Measurements from ENCODE around the gene GHRHR.
A peak's percentile ranks its signal among the peaks of the same experiment; 100 is the strongest.

The GHRHR gene

GRCh38 chr7:30929686-30930085 is 34.1 kb upstream of the GHRHR start:
- no peak for DNase-seq

DNA sequence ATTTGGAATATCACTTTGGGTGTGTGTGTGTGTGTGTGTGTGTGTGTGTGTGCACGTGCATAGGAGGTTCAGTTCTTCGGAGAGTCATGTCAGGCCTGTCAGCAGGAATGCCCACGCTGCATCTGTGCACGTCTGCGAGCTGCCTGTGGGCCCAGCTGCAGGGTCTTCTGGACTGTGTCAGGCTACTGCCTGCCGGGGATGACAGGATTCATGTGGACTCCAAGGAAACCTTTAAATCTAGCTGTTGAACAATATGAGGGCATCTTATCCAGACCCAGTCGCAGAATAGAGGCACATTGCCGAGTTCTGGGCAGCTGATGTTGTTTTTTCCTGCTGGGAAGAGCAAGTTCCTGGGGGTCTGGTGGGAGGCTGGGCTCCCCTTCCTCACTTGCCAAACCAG is 33.1 kb upstream of the GHRHR start:
- no peak for DNase-seq

GRCh38 chr7:30931161-30931928 is 32.4 kb upstream of the GHRHR start:
- no peak for DNase-seq

DNA sequence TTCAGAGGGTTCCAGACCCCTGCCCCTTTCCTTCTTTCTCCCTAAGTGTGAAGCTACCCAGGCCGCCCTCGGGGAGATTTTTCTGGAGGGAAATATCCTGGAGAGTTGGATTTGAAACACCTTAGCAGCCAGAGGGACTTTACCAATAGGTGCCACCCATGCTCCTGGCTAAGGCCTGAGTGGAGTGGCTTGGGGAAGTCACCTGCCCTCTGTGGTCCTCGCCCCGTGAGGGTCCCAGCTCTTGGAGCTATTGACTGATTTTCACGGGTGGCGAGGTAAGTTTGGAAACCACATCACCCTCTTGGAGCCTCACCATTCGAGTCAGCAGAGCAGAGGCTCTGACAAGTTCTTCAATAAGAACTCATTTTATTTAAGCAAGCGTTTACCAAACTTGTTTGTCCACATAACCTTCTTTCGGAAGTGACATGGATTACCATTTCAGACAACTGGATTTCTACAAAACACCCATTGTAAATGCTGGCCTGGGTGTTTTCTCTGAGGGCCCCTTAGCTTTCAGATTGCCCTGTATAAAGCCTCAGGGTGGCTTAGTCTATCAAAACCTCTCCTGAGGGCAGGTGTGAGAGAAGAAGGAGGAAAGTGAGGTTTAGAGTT is 31.7 kb upstream of the GHRHR start:
- no peak for DNase-seq

DNA sequence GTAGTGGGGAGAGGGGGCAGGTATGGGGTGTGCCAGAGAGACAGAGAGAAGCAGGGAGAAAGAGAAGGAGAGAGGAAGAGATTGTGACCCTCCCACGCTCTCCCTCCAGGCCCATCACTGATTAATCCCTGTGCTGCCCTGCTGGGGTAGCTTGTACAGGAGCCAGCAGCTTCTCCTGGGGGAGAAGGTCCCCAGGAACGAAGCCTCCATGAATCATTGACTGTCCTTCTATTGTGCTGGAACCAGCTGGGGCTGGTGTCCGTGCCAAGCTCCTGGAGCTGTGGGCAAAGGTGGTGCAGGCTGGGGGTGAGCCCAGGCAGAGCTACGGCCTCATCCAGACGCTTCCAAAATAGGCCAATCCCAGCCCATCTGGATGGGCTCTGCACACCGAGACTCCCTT is 31.2 kb upstream of the GHRHR start:
- no peak for DNase-seq

DNA sequence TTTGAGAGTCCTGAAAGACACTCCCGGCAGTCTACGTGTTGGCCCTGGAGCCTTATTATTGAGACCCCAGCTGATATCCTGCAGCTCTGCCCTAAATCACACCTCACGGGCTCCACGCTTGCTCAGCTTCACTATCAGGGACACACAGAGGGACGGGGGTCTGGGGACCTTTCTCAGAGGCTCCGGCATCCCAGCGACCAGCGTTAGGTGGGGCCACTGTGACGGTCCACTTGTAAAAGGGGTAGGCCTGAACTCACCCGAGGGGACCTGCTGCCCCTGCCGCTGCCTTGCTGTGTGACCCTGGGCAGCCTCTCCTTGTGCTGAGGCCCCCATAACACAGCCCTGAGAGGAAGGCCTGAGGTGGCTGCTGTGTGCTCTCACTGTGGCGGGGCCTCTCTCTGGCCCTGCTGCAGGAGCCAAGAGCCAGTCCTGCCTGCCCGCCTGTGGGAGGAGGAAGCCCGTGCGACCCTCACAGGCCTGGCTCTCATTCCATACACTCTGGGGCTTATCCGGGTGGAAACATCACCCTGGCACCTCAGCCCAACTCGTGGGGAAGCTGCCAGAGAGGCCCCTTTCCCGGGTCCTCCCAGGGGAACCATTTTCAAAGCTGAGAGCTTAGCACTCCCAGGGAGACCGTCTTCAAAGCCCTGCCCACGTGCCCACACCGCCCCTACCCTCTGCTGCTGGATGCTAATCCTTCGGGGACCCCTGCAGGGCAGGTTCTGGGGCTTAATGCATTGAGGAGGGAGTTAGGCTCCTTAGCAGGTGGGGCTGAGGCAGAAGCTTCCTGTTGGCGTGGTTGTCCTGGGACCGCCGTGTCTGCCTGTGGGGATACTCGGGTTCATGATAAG is 30.4 kb upstream of the GHRHR start:
- DNase-seq, result no peak

- DNase-seq, result no peak
Observed at GRCh38 chr7:30934225-30934624, 29.5 kb upstream of the GHRHR start.

- no peak for DNase-seq
Observed at GRCh38 chr7:30934732-30935568, 28.8 kb upstream of the GHRHR start.

DNA sequence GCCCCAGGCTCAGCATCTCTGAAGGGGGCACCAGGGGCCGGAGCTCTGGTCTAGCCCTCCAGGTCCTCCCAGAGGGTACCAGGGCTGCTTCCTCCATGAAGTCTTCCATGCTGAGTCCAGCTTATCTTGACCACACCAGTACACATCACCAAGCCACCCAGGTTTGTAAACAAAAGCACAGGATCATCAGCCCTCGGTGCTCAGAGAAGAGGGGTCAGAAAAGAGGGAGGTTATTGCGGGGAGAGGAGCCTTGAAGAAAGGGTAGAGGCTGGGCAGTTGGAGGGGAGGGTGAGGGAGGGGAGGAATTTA is 28.2 kb upstream of the GHRHR start:
- no peak for DNase-seq

DNA sequence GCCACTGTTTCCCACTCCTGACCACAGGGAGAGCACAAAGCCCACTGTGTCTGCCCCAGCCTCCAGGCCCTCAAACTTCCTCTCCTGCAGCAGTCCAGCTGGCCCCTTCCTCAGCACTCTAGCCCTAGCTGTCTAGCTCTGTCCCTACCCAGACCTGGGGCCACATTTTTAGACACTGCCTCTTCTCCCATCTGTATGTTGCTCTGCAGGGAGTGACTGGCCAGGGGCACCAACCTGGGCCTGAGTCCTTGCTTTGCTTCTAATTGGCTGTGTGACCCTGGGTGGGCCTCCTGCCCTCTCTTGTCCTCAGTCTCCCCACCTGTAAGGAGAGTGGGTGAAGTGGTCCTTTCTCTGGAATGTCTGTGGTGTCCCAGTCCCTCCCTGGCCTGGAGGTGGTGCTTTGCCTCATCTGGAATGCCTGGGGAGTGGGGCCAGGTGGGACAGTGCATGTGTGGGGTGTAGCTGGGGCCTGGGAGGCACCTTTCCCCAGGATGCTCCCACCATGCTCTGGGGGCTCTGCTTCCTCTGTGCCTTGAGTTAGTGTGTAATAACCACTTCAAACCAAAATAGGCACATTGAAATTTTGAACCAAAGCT is 27.0 kb upstream of the GHRHR start:
- no peak for DNase-seq

DNA sequence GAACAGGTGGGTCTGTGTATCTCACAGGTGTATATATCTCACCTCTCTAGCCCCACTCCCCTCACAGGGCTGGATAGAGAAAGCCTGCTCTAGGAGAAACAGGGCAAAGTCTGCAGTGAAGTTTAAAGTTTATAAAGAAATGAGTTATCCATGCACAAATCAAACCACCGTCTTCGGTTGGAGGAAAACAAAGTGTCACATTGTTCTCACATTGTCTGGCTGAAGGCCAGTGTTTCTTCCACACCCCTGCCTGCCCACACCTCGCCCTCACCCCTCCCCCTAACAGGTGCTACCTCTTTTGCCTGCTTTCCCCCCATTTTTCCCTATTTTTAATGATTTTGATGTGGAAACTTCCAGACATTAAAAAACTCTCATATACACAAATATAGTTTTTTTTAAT is 26.3 kb upstream of the GHRHR start:
- DNase-seq, result no peak

- DNase-seq, result peak; percentile 4 to 42
Observed at GRCh38 chr7:30938435-30939316, 25.1 kb upstream of the GHRHR start.

- DNase-seq, result no peak
Observed at GRCh38 chr7:30941582-30942323, 22.0 kb upstream of the GHRHR start.

DNA sequence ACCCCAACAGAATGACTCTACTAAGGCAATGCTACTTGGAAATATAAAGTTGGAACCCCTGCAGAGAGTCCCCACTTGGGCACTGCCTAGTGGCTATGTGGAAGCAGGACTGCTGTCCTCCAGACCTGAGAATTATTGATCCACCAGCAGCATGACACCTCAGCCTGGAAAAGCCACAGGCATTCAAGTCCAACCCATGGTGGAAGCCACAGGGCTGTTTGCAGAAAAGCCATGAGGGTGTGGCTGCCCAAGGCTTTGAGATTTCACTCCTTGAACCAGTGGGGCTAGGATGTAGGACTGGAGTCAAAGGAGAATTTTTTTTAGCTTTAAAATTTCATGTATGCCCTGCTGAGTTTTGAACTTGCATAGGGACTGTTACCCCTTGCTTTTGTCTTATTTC is 13.6 kb upstream of the GHRHR start:
- DNase-seq, result no peak

DNA sequence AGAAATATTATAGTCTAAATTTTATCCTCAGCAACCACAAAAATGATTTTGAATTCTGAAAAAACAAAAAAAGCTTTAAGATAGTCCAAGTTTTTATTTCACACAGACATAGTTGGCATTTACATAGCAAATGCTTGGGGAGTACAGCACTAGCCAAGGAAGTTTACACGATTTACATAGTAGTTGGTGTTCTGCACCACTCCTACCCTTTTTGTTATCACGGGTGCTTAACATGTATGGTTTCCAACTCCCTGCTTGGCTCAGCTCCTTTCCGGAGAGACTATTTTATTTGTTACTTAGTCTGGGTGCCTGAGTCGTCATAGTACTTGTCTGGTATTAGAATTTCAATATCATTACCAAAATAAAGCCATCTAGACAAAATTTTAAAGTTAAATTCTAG is 8.8 kb upstream of the GHRHR start:
- no peak for DNase-seq

GRCh38 chr7:30956704-30957103 is 7.0 kb upstream of the GHRHR start:
- DNase-seq, result no peak

- no peak for DNase-seq
Observed at GRCh38 chr7:30965372-30965771, 1.6 kb downstream of the GHRHR start.

DNA sequence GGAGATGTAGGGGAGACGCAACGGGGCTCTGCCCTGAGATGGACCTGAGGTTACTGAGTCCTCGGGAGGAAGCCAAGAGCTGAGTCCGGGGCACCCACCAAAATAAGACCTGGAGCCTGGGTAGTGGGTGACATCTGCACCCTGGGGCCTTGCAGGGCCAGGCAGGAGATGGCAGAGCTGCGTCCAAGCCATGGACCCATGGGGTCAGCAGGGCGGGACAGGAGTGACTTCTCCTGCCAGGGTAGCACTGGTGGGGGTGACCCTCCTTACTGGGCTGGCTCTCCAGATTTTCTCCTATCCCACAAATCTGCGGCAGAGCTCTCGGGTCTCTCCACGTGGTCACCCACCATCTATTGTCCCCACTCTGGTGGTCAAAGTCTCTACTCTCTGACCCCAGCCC is 2.1 kb downstream of the GHRHR start:
- no peak for DNase-seq

- DNase-seq, result no peak
Observed at GRCh38 chr7:30968294-30968693, 4.5 kb downstream of the GHRHR start.

GRCh38 chr7:30968747-30969603 is 5.2 kb downstream of the GHRHR start:
- no peak for DNase-seq
